H1 (cell line): ENCODE measurements around the gene FOXF1. TPM values are rescaled to one million over a fixed set of nuclear protein-coding genes. Genes with fewer than 3 reads are reported as not detected.

Source experiments
- CTCF ChIA-PET: fragments of 300-600 bp; sonication (Branson Sonifier 250); formaldehyde crosslinking; loops from one replicate; lab custom pipeline; 2021; ENCODE audit not compliant: partially characterized antibody; lab: Charles Lee
- POLR2A ChIA-PET: fragments of 300-600 bp; sonication (Branson Sonifier 250); formaldehyde crosslinking; loops from one replicate; lab custom pipeline; 2021; ENCODE audit warnings: inconsistent platforms; ENCODE audit not compliant: partially characterized antibody; lab: Charles Lee
- DNase-seq, 2 experiments: peaks; one replicate each; pipeline versions ENCODE4 v3.0.0 to v3.0.0-alpha.2; 2010 to 2022; ENCODE audit warnings: low spot score in 2 of 2, low read depth in 1 of 2, mixed read lengths in 1 of 2
- FAIRE-seq: peaks from 2 replicates; lab custom pipeline; 2011; peaks lifted over from hg19 to GRCh38; lab: Jason Lieb, UNC
- H2AFZ ChIP-seq: 2 replicates; pipeline ENCODE4 v1.8.1; 2012; ENCODE audit warnings: low read length, inconsistent platforms
- H2AK5ac ChIP-seq: 2 replicates; pipeline ENCODE4 v1.6.1; 2013; ENCODE audit warnings: low read depth, low read length
- H2BK120ac ChIP-seq: replicated peaks from 2 replicates; pipeline ENCODE3; 2013; ENCODE audit warnings: low read depth, low read length, inconsistent platforms
- H2BK12ac ChIP-seq: 2 replicates; pipeline ENCODE4 v1.6.1; 2013; ENCODE audit warnings: low read depth, low read length
- H2BK15ac ChIP-seq: 2 replicates; pipeline ENCODE4 v1.6.1; 2013; ENCODE audit warnings: low read length
- H2BK20ac ChIP-seq: 2 replicates; pipeline ENCODE4 v1.6.1; 2013; ENCODE audit warnings: low read length
- H2BK5ac ChIP-seq: 2 replicates; pipeline ENCODE4 v1.6.1; 2013; ENCODE audit warnings: low read depth, low read length
- H3K14ac ChIP-seq: 2 replicates; pipeline ENCODE4 v1.6.1; 2013; ENCODE audit warnings: inconsistent platforms; ENCODE audit not compliant: insufficient read length
- H3K18ac ChIP-seq: 2 replicates; pipeline ENCODE4 v1.6.1; 2013; ENCODE audit warnings: low read length; ENCODE audit errors: extremely low read depth
- H3K23ac ChIP-seq: 2 replicates; pipeline ENCODE4 v1.6.1; 2013; ENCODE audit warnings: inconsistent platforms; ENCODE audit not compliant: insufficient read length
- H3K23me2 ChIP-seq: 2 replicates; pipeline ENCODE4 v1.6.1; 2013; ENCODE audit warnings: low read depth, low read length
- H3K27ac ChIP-seq: 2 replicates; pipeline ENCODE4 v1.6.1; 2011; ENCODE audit warnings: low read depth, low read length, inconsistent platforms
- H3K27me3 ChIP-seq, 4 experiments: replicated peaks in 1 of 4; 1 replicate in 1 of 4; 2 replicates in 3 of 4; pipeline versions ENCODE4 v1.6.1 to v1.8.1; 2011 to 2013; ENCODE audit warnings: low read length in 3 of 4, mild to moderate bottlenecking in 3 of 4, inconsistent platforms in 2 of 4, mixed read lengths in 2 of 4, moderate library complexity in 1 of 4; ENCODE audit not compliant: control insufficient read depth in 3 of 4, insufficient read depth in 3 of 4; ENCODE audit errors: extremely low read depth in 1 of 4
- H3K36me3 ChIP-seq, 4 experiments: 2 replicates each; pipeline versions ENCODE4 v1.6.1 to v1.8.1; 2011 to 2013; ENCODE audit warnings: mild to moderate bottlenecking in 4 of 4, low read length in 3 of 4, moderate library complexity in 2 of 4, control low read depth in 1 of 4, inconsistent platforms in 1 of 4; ENCODE audit not compliant: insufficient read depth in 4 of 4, control insufficient read depth in 2 of 4
- H3K4ac ChIP-seq: replicated peaks from 2 replicates; pipeline ENCODE3; 2013; ENCODE audit warnings: low read length, low read depth, mixed read lengths, inconsistent platforms; ENCODE audit not compliant: insufficient read length
- H3K4me1 ChIP-seq, 4 experiments: replicated peaks in 1 of 4; 1 replicate in 1 of 4; 2 replicates in 3 of 4; pipeline versions ENCODE4 v1.6.1 to v1.8.1; 2011 to 2013; ENCODE audit warnings: low read length in 3 of 4, inconsistent platforms in 2 of 4, mixed read lengths in 1 of 4; ENCODE audit not compliant: insufficient read depth in 4 of 4, control insufficient read depth in 3 of 4
- H3K4me2 ChIP-seq, 2 experiments: 2 replicates each; pipeline versions ENCODE4 v1.6.1 to v1.8.1; 2011 to 2013; ENCODE audit warnings: low read depth in 2 of 2, low read length in 2 of 2, control low read depth in 1 of 2, inconsistent platforms in 1 of 2, mild to moderate bottlenecking in 1 of 2; ENCODE audit not compliant: insufficient read depth in 1 of 2
- H3K4me3 ChIP-seq, 4 experiments: fragments of 200-600, 300-600 bp in 1 of 4; sonication (generic), shearing (Covaris generic), sonication (Bioruptor Twin) in 1 of 4; 2 replicates each; pipeline versions ENCODE4 v1.5.1 to v1.8.1; 2011 to 2016; ENCODE audit warnings: low read length in 4 of 4, low read depth in 3 of 4, control low read depth in 2 of 4, inconsistent platforms in 2 of 4, mild to moderate bottlenecking in 2 of 4, mixed read lengths in 1 of 4, moderate library complexity in 1 of 4; ENCODE audit not compliant: insufficient read depth in 2 of 4; ENCODE audit errors: extremely low read depth in 1 of 4
- H3K56ac ChIP-seq: replicated peaks from 2 replicates; pipeline ENCODE3; 2013; ENCODE audit warnings: low read depth, mild to moderate bottlenecking, mixed read lengths, low read length, inconsistent platforms; ENCODE audit not compliant: insufficient read length
- H3K79me1 ChIP-seq: 2 replicates; pipeline ENCODE4 v1.6.1; 2013; ENCODE audit warnings: low read depth, low read length, control low read depth
- H3K79me2 ChIP-seq, 2 experiments: 2 replicates each; pipeline versions ENCODE4 v1.6.1 to v1.8.1; 2012 to 2013; ENCODE audit warnings: low read length in 2 of 2, mild to moderate bottlenecking in 2 of 2, inconsistent platforms in 1 of 2; ENCODE audit not compliant: insufficient read depth in 2 of 2, control insufficient read depth in 1 of 2
- H3K9ac ChIP-seq, 4 experiments: replicated peaks in 1 of 4; 1 replicate in 1 of 4; 2 replicates in 3 of 4; pipeline versions ENCODE4 v1.6.1 to v1.8.1; 2011 to 2013; ENCODE audit warnings: low read depth in 3 of 4, low read length in 3 of 4, control low read depth in 2 of 4, mild to moderate bottlenecking in 2 of 4, moderate library complexity in 2 of 4, inconsistent platforms in 1 of 4; ENCODE audit errors: extremely low read depth in 1 of 4
- H3K9me3 ChIP-seq, 2 experiments: 2 replicates each; pipeline versions ENCODE4 v1.6.1 to v1.8.1; 2012 to 2013; ENCODE audit warnings: mild to moderate bottlenecking in 2 of 2, moderate library complexity in 2 of 2, control low read depth in 1 of 2, inconsistent platforms in 1 of 2, low read depth in 1 of 2, low read length in 1 of 2, mixed read lengths in 1 of 2; ENCODE audit not compliant: insufficient read depth in 2 of 2
- H4K20me1 ChIP-seq, 2 experiments: replicated peaks in 1 of 2; 2 replicates each; pipeline versions ENCODE3 to v1.8.1; 2011 to 2013; ENCODE audit warnings: inconsistent platforms in 2 of 2, low read length in 2 of 2, mild to moderate bottlenecking in 1 of 2; ENCODE audit not compliant: insufficient read depth in 2 of 2, control insufficient read depth in 1 of 2
- H4K5ac ChIP-seq: 2 replicates; pipeline ENCODE4 v1.6.1; 2013; ENCODE audit warnings: low read length, low read depth, mixed read lengths, inconsistent platforms; ENCODE audit not compliant: insufficient read length
- H4K8ac ChIP-seq: 2 replicates; pipeline ENCODE4 v1.8.0; 2013; ENCODE audit warnings: mild to moderate bottlenecking, moderate library complexity, low read length, inconsistent platforms; ENCODE audit not compliant: insufficient read depth; ENCODE audit errors: extremely low read depth
- H4K91ac ChIP-seq: replicated peaks from 2 replicates; pipeline ENCODE3; 2013; ENCODE audit warnings: low read length, mixed read lengths, inconsistent platforms; ENCODE audit not compliant: insufficient read length
- PHF8 ChIP-seq: fragments of 200-600 bp; sonication (generic); conservative IDR thresholded peaks from 2 replicates; pipeline ENCODE4 v1.7.1; 2012; ENCODE audit warnings: low read depth, mild to moderate bottlenecking, inconsistent platforms, low read length, moderate library complexity
- ZNF274 ChIP-seq: IDR thresholded peaks from 2 replicates; pipeline ENCODE4 v1.7.0; 2012; ENCODE audit warnings: low read length, borderline replicate concordance; ENCODE audit errors: extremely low read depth
- WGBS, 2 experiments: shearing (Covaris generic) in 1 of 2; methylation state at CpG; one replicate each; pipeline versions ENCODE4 v1.1.6 to v1.1.7; 2013 to 2015; ENCODE audit warnings: low lambda C conversion rate in 2 of 2, mixed read lengths in 2 of 2, inconsistent platforms in 1 of 2, low coverage in 1 of 2, missing lambda C conversion rate in 1 of 2; ENCODE audit not compliant: insufficient replicate concordance in 2 of 2, insufficient coverage in 1 of 2, insufficient read length in 1 of 2; ENCODE audit errors: extremely low coverage in 1 of 2, missing lambda C conversion rate in 1 of 2; 5-methylcytosine and 5-hydroxymethylcytosine counted together
- polyA plus RNA-seq, 7 experiments: library from polyadenylated mRNA; depleted of rRNA in 3 of 7; stranded (reverse) in 5 of 7; unstranded in 2 of 7; fragments of >200 nt in 5 of 7; fragments of 200-250 nt in 2 of 7; gene quantifications; 1 replicate in 5 of 7; 2 replicates in 1 of 7; 4 replicates in 1 of 7; pipeline versions ENCODE4 v1.2.1 to v1.2.3, GENCODE V29; 2011 to 2013; ENCODE audit warnings: missing spikeins in 2 of 7, mixed read lengths in 2 of 7
- total RNA-seq: library from RNA; stranded (reverse); fragmentation: NEBNext Ultra II Directional; extraction: Animal tissue kit (Norgen Biotek cat#: 25700); gene quantifications from 2 replicates; pipeline ENCODE4 v1.2.1, GENCODE V29; 2021

Gene FOXF1
- total and polyA plus RNA-seq, 2 of the 8 experiments (the other 6 are each of a cell fraction or from before 2014, with no cell fraction given) = 0.02 TPM; not detected in 1

GRCh38 chr16:86545954-86546637 is 35.8 kb downstream of the FOXF1 start:
- Histone ChIP-seq H2AK5ac (no peak overlapping the region), H3K27ac (no peak overlapping the region), H3K23ac (no peak overlapping the region), H3K56ac (no peak overlapping the region), H3K27me3 (no peaks in the 10 kb centered on the region), H2AFZ (no peak overlapping the region), H4K5ac (no peak overlapping the region), H2BK12ac (no peak overlapping the region), H2BK5ac (no peak overlapping the region), H3K23me2 (no peaks in the 10 kb centered on the region), H3K4ac (no peak overlapping the region), H3K4me3 (no peak overlapping the region), H3K79me2 (no peaks in the 10 kb centered on the region), H4K20me1 (peaks cover 0 to 1% of the 10 kb centered on the region in 2 experiments), H2BK20ac (no peak overlapping the region), H3K9me3 (no peaks in the 10 kb centered on the region), H3K79me1 (no peaks in the 10 kb centered on the region; the same call in 1 of the 2 replicates), H3K36me3 (peaks cover 0 to 12% (median 1%) of the 10 kb centered on the region in 4 experiments; a peak in 5 of 8 replicates), H3K4me2 (no peak overlapping the region), H3K4me1 (no peaks in the 10 kb centered on the region), H3K9ac (no peak overlapping the region), H4K8ac (no peak overlapping the region), H3K18ac (no peak overlapping the region), H4K91ac (no peak overlapping the region), H3K14ac (no peak overlapping the region), H2BK15ac (no peak overlapping the region), H2BK120ac (no peak overlapping the region)
- FAIRE-seq (no peak), DNase-seq (no peak)
- 94% methylated on average over 19 of the region's 19 CpGs; no CpG with 5 or more reads in 1 of the 2 experiments for WGBS, 2 experiments
- CTCF ChIA-PET = interaction anchor here (0.6 to 2.7 kb wide), 3 partner anchors 17 to 515 kb away, joined by 3 to 6 read pairs (median 3); no protein-coding TSS in a partner anchor
- POLR2A ChIA-PET = interaction anchor here (0.6 to 1.0 kb wide), 2 partner anchors 9 to 894 kb away, joined by 3 read pairs; partner anchors contain the start of gene MTHFSD
- TF ChIP-seq PHF8 (no peak), ZNF274 (no peak)
